Measurements from ENCODE around the gene IL20RB. TPM values are rescaled to one million over a fixed set of nuclear protein-coding genes. Genes with fewer than 3 reads are reported as not detected.

The IL20RB gene
- total RNA-seq, 1 experiment from 2014 or later: 6.9 TPM

- H3K36me3 Mint-ChIP-seq (ENCODE audit: insufficient read depth, unreplicated experiment): peaks cover 14% of the 10 kb centered on the region
- POLR2A ChIA-PET: no interaction called here
- no TSS peak for BruUV-seq (replicated peaks)
- H3K4me3 Mint-ChIP-seq (ENCODE audit: unreplicated experiment): no peak overlapping the region
- H3K27me3 Mint-ChIP-seq (ENCODE audit: insufficient read depth, unreplicated experiment): no peaks in the 10 kb centered on the region
- DNase-seq: no peak
- no peaks in the 10 kb centered on the region for H3K27me3 ChIP-seq (replicated peaks; ENCODE audit: control insufficient read depth, insufficient read depth, low read length)
- TF ChIP-seq, protein P1, sequence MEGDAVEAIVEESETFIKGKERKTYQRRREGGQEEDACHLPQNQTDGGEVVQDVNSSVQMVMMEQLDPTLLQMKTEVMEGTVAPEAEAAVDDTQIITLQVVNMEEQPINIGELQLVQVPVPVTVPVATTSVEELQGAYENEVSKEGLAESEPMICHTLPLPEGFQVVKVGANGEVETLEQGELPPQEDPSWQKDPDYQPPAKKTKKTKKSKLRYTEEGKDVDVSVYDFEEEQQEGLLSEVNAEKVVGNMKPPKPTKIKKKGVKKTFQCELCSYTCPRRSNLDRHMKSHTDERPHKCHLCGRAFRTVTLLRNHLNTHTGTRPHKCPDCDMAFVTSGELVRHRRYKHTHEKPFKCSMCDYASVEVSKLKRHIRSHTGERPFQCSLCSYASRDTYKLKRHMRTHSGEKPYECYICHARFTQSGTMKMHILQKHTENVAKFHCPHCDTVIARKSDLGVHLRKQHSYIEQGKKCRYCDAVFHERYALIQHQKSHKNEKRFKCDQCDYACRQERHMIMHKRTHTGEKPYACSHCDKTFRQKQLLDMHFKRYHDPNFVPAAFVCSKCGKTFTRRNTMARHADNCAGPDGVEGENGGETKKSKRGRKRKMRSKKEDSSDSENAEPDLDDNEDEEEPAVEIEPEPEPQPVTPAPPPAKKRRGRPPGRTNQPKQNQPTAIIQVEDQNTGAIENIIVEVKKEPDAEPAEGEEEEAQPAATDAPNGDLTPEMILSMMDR (IDR thresholded peaks at IDR 0.05; ENCODE audit: insufficient read depth in 1 of 2, low read depth in 1 of 2, low read length in 1 of 2, severe bottlenecking in 1 of 2, unreplicated experiment in 1 of 2): no peak
- no peak overlapping the region for H3K4me3 ChIP-seq (ENCODE audit: low read depth, low read length)
- peaks cover 11% of the 10 kb centered on the region for H3K9me3 Mint-ChIP-seq (ENCODE audit: unreplicated experiment)
- intact Hi-C loops (cut with micrococcal nuclease; ENCODE audit: unreplicated experiment): no loop called here
- no peaks in the 10 kb centered on the region for H3K36me3 ChIP-seq (ENCODE audit: control insufficient read depth, insufficient read depth, low read length)
- no peaks in the 10 kb centered on the region for H3K4me1 ChIP-seq
- H3K27ac Mint-ChIP-seq (ENCODE audit: unreplicated experiment): peak overlapping the region; percentile 40
- no peaks in the 10 kb centered on the region for H3K9me3 ChIP-seq
- CTCF ChIA-PET: no interaction called here
- H3K4me1 Mint-ChIP-seq (ENCODE audit: low read depth, unreplicated experiment): peaks cover 6% of the 10 kb centered on the region
Observed at GRCh38 chr3:136910697-136911096, 47.1 kb upstream of the IL20RB start.

DNA sequence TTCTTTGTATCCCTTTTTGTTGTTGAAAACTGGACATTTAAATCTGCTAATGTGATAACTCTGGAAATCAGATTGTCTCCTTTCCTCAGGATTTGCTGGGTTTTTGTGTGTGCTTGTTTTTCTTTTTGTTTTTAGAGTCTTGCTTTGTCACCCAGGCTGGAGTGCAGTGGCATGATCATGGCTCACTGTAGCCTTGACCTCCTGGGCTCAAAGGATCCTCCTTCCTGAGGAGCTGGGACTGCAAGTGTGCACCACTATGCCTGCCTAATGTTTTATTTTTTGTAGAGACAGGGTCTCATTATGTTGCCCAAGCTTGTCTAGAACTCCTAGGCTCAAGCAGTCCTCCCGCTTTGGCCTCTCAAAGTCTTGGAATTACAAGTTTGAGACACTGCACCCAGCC is 44.6 kb upstream of the IL20RB start:
- POLR2A ChIA-PET: no interaction called here
- peaks cover 13% of the 10 kb centered on the region for H3K36me3 Mint-ChIP-seq (ENCODE audit: insufficient read depth, unreplicated experiment)
- H3K27ac Mint-ChIP-seq (ENCODE audit: unreplicated experiment): no peak overlapping the region
- H3K27me3 ChIP-seq (replicated peaks; ENCODE audit: control insufficient read depth, insufficient read depth, low read length): no peaks in the 10 kb centered on the region
- intact Hi-C loops (cut with micrococcal nuclease; ENCODE audit: unreplicated experiment): no loop called here
- BruUV-seq (replicated peaks): no TSS peak
- peaks cover 6% of the 10 kb centered on the region for H3K4me1 Mint-ChIP-seq (ENCODE audit: low read depth, unreplicated experiment)
- no peaks in the 10 kb centered on the region for H3K27me3 Mint-ChIP-seq (ENCODE audit: insufficient read depth, unreplicated experiment)
- TF ChIP-seq, protein P1 (IDR thresholded peaks at IDR 0.05; ENCODE audit: insufficient read depth in 1 of 2, low read depth in 1 of 2, low read length in 1 of 2, severe bottlenecking in 1 of 2, unreplicated experiment in 1 of 2): no peak
- no peak for DNase-seq
- H3K9me3 ChIP-seq: no peaks in the 10 kb centered on the region
- no peaks in the 10 kb centered on the region for H3K4me1 ChIP-seq
- H3K4me3 ChIP-seq (ENCODE audit: low read depth, low read length): no peak overlapping the region
- no peaks in the 10 kb centered on the region for H3K36me3 ChIP-seq (ENCODE audit: control insufficient read depth, insufficient read depth, low read length)
- no peak overlapping the region for H3K4me3 Mint-ChIP-seq (ENCODE audit: unreplicated experiment)
- CTCF ChIA-PET: no interaction called here
- peaks cover 11% of the 10 kb centered on the region for H3K9me3 Mint-ChIP-seq (ENCODE audit: unreplicated experiment)

- Mint-ChIP-seq H3K4me1 (ENCODE audit: low read depth, unreplicated experiment) (peaks cover 3% of the 10 kb centered on the region), H3K4me3 (ENCODE audit: unreplicated experiment) (no peak overlapping the region), H3K9me3 (ENCODE audit: unreplicated experiment) (peaks cover 11% of the 10 kb centered on the region), H3K27ac (ENCODE audit: unreplicated experiment) (no peak overlapping the region), H3K36me3 (ENCODE audit: insufficient read depth, unreplicated experiment) (peaks cover 13% of the 10 kb centered on the region), H3K27me3 (ENCODE audit: insufficient read depth, unreplicated experiment) (no peaks in the 10 kb centered on the region)
- Histone ChIP-seq H3K36me3 (ENCODE audit: control insufficient read depth, insufficient read depth, low read length) (no peaks in the 10 kb centered on the region), H3K4me1 (no peaks in the 10 kb centered on the region), H3K9me3 (no peaks in the 10 kb centered on the region), H3K27me3 (replicated peaks; ENCODE audit: control insufficient read depth, insufficient read depth, low read length) (no peaks in the 10 kb centered on the region), H3K4me3 (ENCODE audit: low read depth, low read length) (no peak overlapping the region)
- intact Hi-C loops (cut with micrococcal nuclease; ENCODE audit: unreplicated experiment): no loop called here
- no TSS peak for BruUV-seq (replicated peaks)
- no peak for DNase-seq
- CTCF ChIA-PET: no interaction called here
- POLR2A ChIA-PET: no interaction called here
- TF ChIP-seq, protein P1 (IDR thresholded peaks at IDR 0.05; ENCODE audit: insufficient read depth in 1 of 2, low read depth in 1 of 2, low read length in 1 of 2, severe bottlenecking in 1 of 2, unreplicated experiment in 1 of 2): no peak
Observed at GRCh38 chr3:136914739-136915138, 43.0 kb upstream of the IL20RB start.
